T-cell (primary cell): ENCODE measurements around the gene OR5AU1. TPM values are rescaled to one million over a fixed set of nuclear protein-coding genes. Genes with fewer than 3 reads are reported as not detected.

Experiments
- ATAC-seq, 4 experiments: fragments of 200-7000 bp in 3 of 4; fragments of 150-1000 bp in 1 of 4; cut with Tn5 transposase; replicated peaks in 1 of 4; 1 replicate in 3 of 4; 2 replicates in 1 of 4; pipeline ENCODE4 v1.10.0; 2021; ENCODE audit warnings: moderate library complexity in 3 of 4, mild to moderate bottlenecking in 2 of 4, moderate number of reproducible peaks in 1 of 4
- CTCF ChIA-PET, 2 donors: fragments of 300-600 bp; sonication (Branson Sonifier 250); formaldehyde crosslinking; loops; one replicate each; lab custom pipeline; 2022; ENCODE audit warnings: antibody characterized with exemption in 2 of 2; lab: Charles Lee
- POLR2A ChIA-PET, 2 donors: fragments of 300-600 bp; sonication (Branson Sonifier 250); formaldehyde crosslinking; loops; one replicate each; lab custom pipeline; 2022; ENCODE audit warnings: antibody characterized with exemption in 2 of 2; lab: Charles Lee
- DNase-seq, 35 experiments: peaks; one replicate each; pipeline versions ENCODE4 v3.0.0 to v3.0.0-alpha.2; 2013 to 2023
- H3K27ac ChIP-seq: one replicate; pipeline ENCODE4 v1.5.1; 2013; ENCODE audit warnings: low read length
- H3K27me3 ChIP-seq, 2 experiments: replicated peaks in 1 of 2; 1 replicate in 1 of 2; 2 replicates in 1 of 2; pipeline versions ENCODE4 v1.6.1 to v1.7.0; 2013; ENCODE audit warnings: low read length in 1 of 2, mixed read lengths in 1 of 2; ENCODE audit not compliant: control insufficient read depth in 2 of 2, insufficient read depth in 2 of 2; ENCODE audit errors: extremely low read depth in 1 of 2
- H3K36me3 ChIP-seq, 2 donors: 1 replicate in 1 of 2; 2 replicates in 1 of 2; pipeline versions ENCODE4 v1.6.1 to v1.7.0; 2013; ENCODE audit warnings: low read length in 1 of 2; ENCODE audit not compliant: control insufficient read depth in 2 of 2, insufficient read depth in 1 of 2; ENCODE audit errors: extremely low read depth in 1 of 2
- H3K4me1 ChIP-seq, 2 experiments: 1 replicate in 1 of 2; 2 replicates in 1 of 2; pipeline versions ENCODE4 v1.6.1 to v1.7.0; 2013; ENCODE audit warnings: low read length in 2 of 2, mixed read lengths in 1 of 2; ENCODE audit not compliant: insufficient read depth in 2 of 2, control insufficient read depth in 1 of 2; ENCODE audit errors: extremely low read depth in 1 of 2
- H3K4me3 ChIP-seq, 2 donors: 1 replicate in 1 of 2; 2 replicates in 1 of 2; pipeline versions ENCODE4 v1.5.1 to v1.7.0; 2013; ENCODE audit warnings: mild to moderate bottlenecking in 2 of 2, low read length in 1 of 2, moderate library complexity in 1 of 2; ENCODE audit not compliant: control insufficient read depth in 1 of 2; ENCODE audit errors: extremely low read depth in 1 of 2
- H3K9me3 ChIP-seq: 2 replicates; pipeline ENCODE4 v1.7.0; 2013
- H3K27ac Mint-ChIP-seq, 2 donors: one replicate each; pipeline ENCODE4 v1.8.0; 2020 to 2021; ENCODE audit warnings: mild to moderate bottlenecking in 2 of 2, mixed read lengths in 2 of 2
- H3K27me3 Mint-ChIP-seq, 2 donors: one replicate each; pipeline ENCODE4 v1.8.0; 2021 to 2022; ENCODE audit warnings: mixed read lengths in 2 of 2
- H3K36me3 Mint-ChIP-seq: one replicate; pipeline ENCODE4 v1.8.0; 2021; ENCODE audit warnings: mixed read lengths
- H3K4me1 Mint-ChIP-seq, 3 donors: one replicate each; pipeline ENCODE4 v1.8.0; 2020 to 2022; ENCODE audit warnings: mixed read lengths in 3 of 3, mild to moderate bottlenecking in 1 of 3
- H3K4me3 Mint-ChIP-seq, 3 donors: one replicate each; pipeline ENCODE4 v1.8.0; 2020 to 2022; ENCODE audit warnings: mild to moderate bottlenecking in 3 of 3, mixed read lengths in 3 of 3, moderate library complexity in 3 of 3
- H3K9me3 Mint-ChIP-seq, 3 donors: one replicate each; pipeline ENCODE4 v1.8.0; 2020 to 2022; ENCODE audit warnings: mixed read lengths in 3 of 3
- WGBS: methylation state at CpG from one replicate; pipeline ENCODE4 v1.1.5; 2013; ENCODE audit warnings: missing lambda C conversion rate; ENCODE audit not compliant: insufficient coverage; 5-methylcytosine and 5-hydroxymethylcytosine counted together
- total RNA-seq, 35 experiments: library from RNA in 6 of 35; stranded (reverse) in 6 of 35; fragments of 120-200 nt in 1 of 35; gene quantifications; one replicate each; pipeline versions ENCODE4 v1.2.1 to v1.2.4 and lab custom pipeline; 2013 to 2026

The OR5AU1 gene
- total RNA-seq, 5 donors from 2014 or later (not counting 1 experiment from before 2014, with no cell fraction given): not detected

GRCh38 chr14:21201732-21202462 is 46.0 kb upstream of the OR5AU1 start:
- peak in 1 of 35 experiments; percentile 6 for DNase-seq
- CTCF ChIA-PET: no interaction called here
- Mint-ChIP-seq H3K9me3 (peaks cover 0 to 3% (median 0%) of the 10 kb centered on the region in 3 donors), H3K27me3 (no peaks in the 10 kb centered on the region), H3K4me1 (peaks cover 9 to 22% (median 15%) of the 10 kb centered on the region in 3 donors), H3K36me3 (peaks cover 17% of the 10 kb centered on the region), H3K4me3 (no peak overlapping the region), H3K27ac (peak overlapping the region in 1 of 2 donors; percentile 21)
- peaks cover 0 to 15% of the 10 kb centered on the region in 2 donors for H3K36me3 ChIP-seq
- no peak for ATAC-seq
- no peaks in the 10 kb centered on the region for H3K9me3 ChIP-seq
- 98% methylated on average over 5 of the region's 12 CpGs for WGBS
- no peak overlapping the region for H3K27ac ChIP-seq
- POLR2A ChIA-PET: no interaction called here
- no peaks in the 10 kb centered on the region for H3K27me3 ChIP-seq
- H3K4me3 ChIP-seq: no peak overlapping the region
- no peaks in the 10 kb centered on the region for H3K4me1 ChIP-seq

GRCh38 chr14:21200752-21201461 is 45.0 kb upstream of the OR5AU1 start:
- no peaks in the 10 kb centered on the region for H3K4me1 ChIP-seq
- Mint-ChIP-seq H3K27ac (no peak overlapping the region), H3K27me3 (no peaks in the 10 kb centered on the region), H3K4me1 (peaks cover 2 to 17% (median 13%) of the 10 kb centered on the region in 3 donors), H3K9me3 (peaks cover 0 to 3% (median 0%) of the 10 kb centered on the region in 3 donors), H3K36me3 (peaks cover 8% of the 10 kb centered on the region), H3K4me3 (no peak overlapping the region)
- ChIA-PET CTCF (no interaction called here), POLR2A (no interaction called here)
- H3K36me3 ChIP-seq: peaks cover 0 to 7% of the 10 kb centered on the region in 2 donors
- H3K9me3 ChIP-seq: no peaks in the 10 kb centered on the region
- no peak overlapping the region for H3K27ac ChIP-seq
- peak in 1 of 35 experiments; percentile 5 for DNase-seq
- WGBS: 100% methylated on average over 2 of the region's 5 CpGs
- H3K4me3 ChIP-seq: no peak overlapping the region
- no peak for ATAC-seq
- no peaks in the 10 kb centered on the region for H3K27me3 ChIP-seq

- H3K27ac Mint-ChIP-seq: no peak overlapping the region
- H3K4me3 Mint-ChIP-seq: no peak overlapping the region
- DNase-seq: peak in 1 of 35 experiments; percentile 11
- H3K4me3 ChIP-seq: no peak overlapping the region
- ChIA-PET POLR2A (no interaction called here), CTCF (interaction anchor here in 1 of 2 donors (0.6 kb wide), 1 partner anchor 870 kb away, joined by 5 read pairs; no protein-coding TSS in a partner anchor)
- WGBS: no CpG with 5 or more reads among the region's 3 CpGs
- peaks cover 2 to 15% (median 14%) of the 10 kb centered on the region in 3 donors for H3K4me1 Mint-ChIP-seq
- ATAC-seq: no peak
- peaks cover 8% of the 10 kb centered on the region for H3K36me3 Mint-ChIP-seq
- no peak overlapping the region for H3K27ac ChIP-seq
- no peaks in the 10 kb centered on the region for H3K27me3 ChIP-seq
- H3K9me3 Mint-ChIP-seq: peaks cover 0 to 3% (median 0%) of the 10 kb centered on the region in 3 donors
- H3K4me1 ChIP-seq: no peaks in the 10 kb centered on the region
- H3K36me3 ChIP-seq: peaks cover 0 to 7% of the 10 kb centered on the region in 2 donors
- no peaks in the 10 kb centered on the region for H3K9me3 ChIP-seq
- no peaks in the 10 kb centered on the region for H3K27me3 Mint-ChIP-seq
These were observed 44.0 kb upstream of the OR5AU1 start for GRCh38 chr14:21199611-21200560.

GRCh38 chr14:21197418-21198205 is 41.7 kb upstream of the OR5AU1 start:
- Histone ChIP-seq H3K9me3 (no peaks in the 10 kb centered on the region), H3K27ac (no peak overlapping the region), H3K27me3 (peaks cover 0 to 6% of the 10 kb centered on the region in 2 experiments), H3K4me3 (no peak overlapping the region), H3K4me1 (peaks cover 0 to 2% of the 10 kb centered on the region in 2 experiments), H3K36me3 (no peaks in the 10 kb centered on the region)
- Mint-ChIP-seq H3K4me3 (no peak overlapping the region), H3K27ac (peak overlapping the region in 1 of 2 donors; percentile 25), H3K4me1 (peaks cover 0 to 11% (median 6%) of the 10 kb centered on the region in 3 donors), H3K27me3 (no peaks in the 10 kb centered on the region), H3K36me3 (no peaks in the 10 kb centered on the region), H3K9me3 (peaks cover 0 to 3% (median 0%) of the 10 kb centered on the region in 3 donors)
- ATAC-seq (no peak), DNase-seq (no peak)
- POLR2A ChIA-PET: interaction anchor here in 1 of 2 donors (0.6 kb wide), 1 partner anchor 19 kb away, joined by 12 read pairs; no protein-coding TSS in a partner anchor
- WGBS: 100% methylated on average over 1 of the region's 2 CpGs
- CTCF ChIA-PET: no interaction called here

GRCh38 chr14:21194597-21194996 is 38.7 kb upstream of the OR5AU1 start:
- no peaks in the 10 kb centered on the region for H3K27me3 Mint-ChIP-seq
- no peaks in the 10 kb centered on the region for H3K36me3 ChIP-seq
- H3K27me3 ChIP-seq: peaks cover 0 to 10% of the 10 kb centered on the region in 2 experiments
- peak overlapping the region in 1 of 3 donors; percentile 34 for H3K4me3 Mint-ChIP-seq
- H3K9me3 Mint-ChIP-seq: peaks cover 0 to 3% (median 0%) of the 10 kb centered on the region in 3 donors
- H3K4me3 ChIP-seq: no peak overlapping the region
- ATAC-seq (no peak), DNase-seq (no peak)
- H3K36me3 Mint-ChIP-seq: no peaks in the 10 kb centered on the region
- peaks cover 10 to 14% (median 12%) of the 10 kb centered on the region in 3 donors for H3K4me1 Mint-ChIP-seq
- no peaks in the 10 kb centered on the region for H3K9me3 ChIP-seq
- CTCF ChIA-PET: no interaction called here
- peaks cover 2 to 17% of the 10 kb centered on the region in 2 experiments for H3K4me1 ChIP-seq
- no peak overlapping the region for H3K27ac Mint-ChIP-seq
- H3K27ac ChIP-seq: no peak overlapping the region
- POLR2A ChIA-PET: no interaction called here
